Prostate gland (tissue), 2 donors: ENCODE measurements around the gene CCDC86. TPM values are rescaled to one million over a fixed set of nuclear protein-coding genes. Genes with fewer than 3 reads are reported as not detected.

Source experiments
- DNase-seq: peaks from one replicate; pipeline ENCODE4 v3.0.0-alpha.2; 2019; ENCODE audit warnings: low spot score
- H3K27ac ChIP-seq, 2 donors: fragments of 200-600 bp; sonication (generic); 2 replicates each; pipeline ENCODE4 v1.5.1; 2017 to 2019
- H3K27me3 ChIP-seq: fragments of 200-600 bp; sonication (generic); replicated peaks from 2 replicates; pipeline ENCODE4 v1.5.1; 2019; ENCODE audit not compliant: insufficient read depth
- H3K36me3 ChIP-seq, 2 donors: fragments of 200-600 bp; sonication (generic); 1 replicate in 1 of 2; 2 replicates in 1 of 2; pipeline versions ENCODE4 v1.5.1 to v1.8.1; 2017 to 2019
- H3K4me1 ChIP-seq: fragments of 200-600 bp; sonication (generic); replicated peaks from 2 replicates; pipeline ENCODE4 v1.5.1; 2019
- H3K4me3 ChIP-seq, 2 donors: fragments of 200-600 bp; sonication (generic); 2 replicates each; pipeline ENCODE4 v1.5.1; 2017 to 2019
- H3K9me3 ChIP-seq: fragments of 200-600 bp; sonication (generic); 2 replicates; pipeline ENCODE4 v1.5.1; 2017
- CTCF ChIP-seq, 4 experiments: fragments of 200-600 bp in 2 of 4; fragments of 450-650 bp in 2 of 4; sonication (generic) in 2 of 4; IDR thresholded peaks; 1 replicate in 3 of 4; 2 replicates in 1 of 4; pipeline ENCODE4 v1.5.1; 2016 to 2019; ENCODE audit warnings: antibody characterized with exemption in 4 of 4, mild to moderate bottlenecking in 2 of 4, moderate library complexity in 2 of 4
- POLR2A ChIP-seq: fragments of 450-650 bp; IDR thresholded peaks from one replicate; pipeline ENCODE4 v1.6.1; 2016; ENCODE audit warnings: antibody characterized with exemption, mild to moderate bottlenecking
- POLR2AphosphoS5 ChIP-seq: sonication (generic); formaldehyde crosslinking; IDR thresholded peaks from one replicate; pipeline ENCODE4 v1.6.1; 2017; ENCODE audit warnings: antibody characterized with exemption
- WGBS: methylation state at CpG from one replicate; pipeline ENCODE4 v1.1.5; 2018; 5-methylcytosine and 5-hydroxymethylcytosine counted together
- intact Hi-C: fragments of 100-400 bp; cut with DNase I; formaldehyde crosslinking; loops from one replicate; pipeline ENCODE4 v1.14.2; 2022
- total RNA-seq, 2 donors: library from RNA; depleted of rRNA; stranded (reverse); fragments of >200 nt; gene quantifications; one replicate each; pipeline ENCODE4 v1.1.0, GENCODE V29; 2016

The CCDC86 gene
- total RNA-seq, 2 donors from 2014 or later, result 48.7 to 56.7 TPM

- no peak for DNase-seq
- Histone ChIP-seq H3K4me3 (no peak overlapping the region), H3K27me3 (no peaks in the 10 kb centered on the region), H3K9me3 (no peaks in the 10 kb centered on the region), H3K27ac (no peak overlapping the region), H3K4me1 (no peaks in the 10 kb centered on the region), H3K36me3 (no peaks in the 10 kb centered on the region)
- no peak for TF ChIP-seq POLR2A
- no peak for TF ChIP-seq POLR2AphosphoS5
- no peak for TF ChIP-seq CTCF (IDR thresholded peaks at IDR 0.05)
- WGBS, result 91% methylated on average over 4 of the region's 4 CpGs
- intact Hi-C loops, result no loop called here
Observed at GRCh38 chr11:60810151-60810550, 31.8 kb upstream of the CCDC86 start.

GRCh38 chr11:60810569-60810968 is 31.3 kb upstream of the CCDC86 start:
- Histone ChIP-seq H3K27me3 (no peaks in the 10 kb centered on the region), H3K9me3 (no peaks in the 10 kb centered on the region), H3K4me1 (no peaks in the 10 kb centered on the region), H3K4me3 (no peak overlapping the region), H3K27ac (no peak overlapping the region), H3K36me3 (no peaks in the 10 kb centered on the region)
- intact Hi-C loops, result no loop called here
- TF ChIP-seq POLR2AphosphoS5 (no peak), POLR2A (no peak), CTCF (IDR thresholded peaks at IDR 0.05) (no peak)
- DNase-seq, result no peak
- 58% methylated on average over 8 of the region's 8 CpGs for WGBS

GRCh38 chr11:60813324-60813723 is 28.6 kb upstream of the CCDC86 start:
- no peaks in the 10 kb centered on the region for H3K4me1 ChIP-seq
- WGBS, result 100% methylated on average over 1 of the region's 1 CpG
- H3K36me3 ChIP-seq, result no peaks in the 10 kb centered on the region
- no peaks in the 10 kb centered on the region for H3K27me3 ChIP-seq
- no peak overlapping the region for H3K4me3 ChIP-seq
- H3K9me3 ChIP-seq, result no peaks in the 10 kb centered on the region
- H3K27ac ChIP-seq, result no peak overlapping the region
- intact Hi-C loops, result no loop called here
- TF ChIP-seq POLR2A (no peak), CTCF (IDR thresholded peaks at IDR 0.05) (no peak), POLR2AphosphoS5 (no peak)
- no peak for DNase-seq

- no peaks in the 10 kb centered on the region for H3K36me3 ChIP-seq
- WGBS, result 98% methylated on average over 2 of the region's 2 CpGs
- no peaks in the 10 kb centered on the region for H3K9me3 ChIP-seq
- DNase-seq, result no peak
- H3K4me3 ChIP-seq, result no peak overlapping the region
- H3K27me3 ChIP-seq, result no peaks in the 10 kb centered on the region
- intact Hi-C loops, result no loop called here
- H3K27ac ChIP-seq, result no peak overlapping the region
- TF ChIP-seq POLR2A (no peak), POLR2AphosphoS5 (no peak), CTCF (IDR thresholded peaks at IDR 0.05) (no peak)
- no peaks in the 10 kb centered on the region for H3K4me1 ChIP-seq
Observed at GRCh38 chr11:60814112-60814511, 27.8 kb upstream of the CCDC86 start.

GRCh38 chr11:60816590-60817157 is 25.2 kb upstream of the CCDC86 start:
- 95% methylated on average over 2 of the region's 2 CpGs for WGBS
- no peak for TF ChIP-seq POLR2AphosphoS5
- TF ChIP-seq CTCF (IDR thresholded peaks at IDR 0.05), result no peak
- TF ChIP-seq POLR2A, result no peak
- intact Hi-C loops, result no loop called here

More at GRCh38 chr11:60816590-60817157, 25.2 kb upstream of the CCDC86 start:
- Histone ChIP-seq H3K36me3 (no peaks in the 10 kb centered on the region), H3K27me3 (no peaks in the 10 kb centered on the region), H3K27ac (no peak overlapping the region), H3K9me3 (no peaks in the 10 kb centered on the region), H3K4me1 (no peaks in the 10 kb centered on the region), H3K4me3 (no peak overlapping the region)
- no peak for DNase-seq
